Ramos (cell line): ENCODE results near the gene BCAS1.

Experiments
- in situ Hi-C: fragments of 300-500 bp; cut with MboI; formaldehyde crosslinking; loops from one replicate; pipeline ENCODE4 v1.14.3; 2022; ENCODE audit warnings: low sequenced_read_pairs; ENCODE audit not compliant: unreplicated experiment

Gene BCAS1

GRCh38 chr20:54070187-54070987 is at the start of gene BCAS1:
Gene BCAS1, minus strand, starts transcription at chr20:54070594. Its CDS starts 11,876 bp downstream, at chr20:54058718.
- in situ Hi-C loops = no loop called here

GRCh38 chr20:54119744-54120143 is 49.4 kb upstream of the BCAS1 start:
- in situ Hi-C loops = no loop called here

GRCh38 chr20:54118220-54119001 is 48.0 kb upstream of the BCAS1 start:
- in situ Hi-C loops = no loop called here

- in situ Hi-C loops = no loop called here
Measured at GRCh38 chr20:54116550-54117235, 46.3 kb upstream of the BCAS1 start.

- in situ Hi-C loops = no loop called here
Measured at GRCh38 chr20:54115172-54115854, 44.9 kb upstream of the BCAS1 start.

GRCh38 chr20:54114109-54114508 is 43.7 kb upstream of the BCAS1 start:
- in situ Hi-C loops = no loop called here

- in situ Hi-C loops = no loop called here
Measured at GRCh38 chr20:54113566-54113965, 43.2 kb upstream of the BCAS1 start.

- in situ Hi-C loops = no loop called here
Measured at GRCh38 chr20:54112221-54112884, 42.0 kb upstream of the BCAS1 start.

GRCh38 chr20:54111460-54111859 is 41.1 kb upstream of the BCAS1 start:
- in situ Hi-C loops = no loop called here

GRCh38 chr20:54110457-54110856 is 40.1 kb upstream of the BCAS1 start:
- in situ Hi-C loops = no loop called here

- in situ Hi-C loops = no loop called here
Measured at GRCh38 chr20:54110041-54110440, 39.6 kb upstream of the BCAS1 start.

GRCh38 chr20:54108817-54109216 is 38.4 kb upstream of the BCAS1 start:
- in situ Hi-C loops = loop anchor here (10.0 kb wide), 1 partner anchor 536 kb away; no protein-coding TSS in a partner anchor

- in situ Hi-C loops = loop anchor here (10.0 kb wide), 1 partner anchor 537 kb away; no protein-coding TSS in a partner anchor
Measured at GRCh38 chr20:54108326-54108642, 37.9 kb upstream of the BCAS1 start.

GRCh38 chr20:54107600-54108325 is 37.4 kb upstream of the BCAS1 start:
- in situ Hi-C loops = loop anchor here (10.0 kb wide), 1 partner anchor 537 kb away; no protein-coding TSS in a partner anchor

- in situ Hi-C loops = loop anchor here (10.0 kb wide), 1 partner anchor 538 kb away; no protein-coding TSS in a partner anchor
Measured at GRCh38 chr20:54107181-54107580, 36.8 kb upstream of the BCAS1 start.

- in situ Hi-C loops = loop anchor here (10.0 kb wide), 1 partner anchor 539 kb away; no protein-coding TSS in a partner anchor
Measured at GRCh38 chr20:54106162-54106561, 35.8 kb upstream of the BCAS1 start.

- in situ Hi-C loops = loop anchor here (10.0 kb wide), 1 partner anchor 539 kb away; no protein-coding TSS in a partner anchor
Measured at GRCh38 chr20:54105653-54106052, 35.3 kb upstream of the BCAS1 start.

- in situ Hi-C loops = loop anchor here (10.0 kb wide), 1 partner anchor 540 kb away; no protein-coding TSS in a partner anchor
Measured at GRCh38 chr20:54104781-54105180, 34.4 kb upstream of the BCAS1 start.
